AG08396 (cell line): ENCODE results near the gene TMEM98.
"Not testable (repeated sequence)": the region's sequence is repeated elsewhere in the genome, so short reads cannot be mapped to it uniquely, and the experiment has no call there.

ENCODE experiments used
- DNase-seq: peaks from one replicate; pipeline ENCODE4 v3.0.0; 2012; ENCODE audit warnings: low spot score, mixed read lengths

Gene TMEM98

DNA sequence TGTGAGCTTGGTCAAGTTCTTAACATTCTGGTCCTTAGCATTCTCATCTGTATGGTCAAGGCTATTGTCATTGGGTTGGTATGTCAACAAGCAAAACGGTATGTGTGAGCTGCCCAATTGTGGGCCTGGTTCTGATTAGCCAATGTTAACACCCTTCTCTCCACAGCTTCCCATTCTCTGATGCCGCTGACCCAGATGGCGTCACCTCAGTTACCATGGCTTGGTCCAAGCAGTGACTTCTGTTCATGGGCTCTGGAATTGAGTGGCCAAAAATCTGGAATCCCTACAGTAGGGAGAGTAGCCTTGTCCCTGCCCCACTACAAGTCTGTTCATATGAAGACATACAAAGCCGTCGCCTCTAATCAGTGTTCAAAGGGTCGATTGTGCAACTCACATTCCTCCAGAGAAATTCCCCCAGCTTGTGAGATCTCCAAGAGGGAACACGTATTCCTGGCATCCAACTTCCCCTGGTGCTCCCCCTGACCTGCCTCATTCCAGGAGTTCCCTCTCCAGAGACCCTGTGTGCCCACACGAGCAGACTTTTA lies 15.8 kb downstream of the TMEM98 start:
- peak; percentile 63 for DNase-seq

DNA sequence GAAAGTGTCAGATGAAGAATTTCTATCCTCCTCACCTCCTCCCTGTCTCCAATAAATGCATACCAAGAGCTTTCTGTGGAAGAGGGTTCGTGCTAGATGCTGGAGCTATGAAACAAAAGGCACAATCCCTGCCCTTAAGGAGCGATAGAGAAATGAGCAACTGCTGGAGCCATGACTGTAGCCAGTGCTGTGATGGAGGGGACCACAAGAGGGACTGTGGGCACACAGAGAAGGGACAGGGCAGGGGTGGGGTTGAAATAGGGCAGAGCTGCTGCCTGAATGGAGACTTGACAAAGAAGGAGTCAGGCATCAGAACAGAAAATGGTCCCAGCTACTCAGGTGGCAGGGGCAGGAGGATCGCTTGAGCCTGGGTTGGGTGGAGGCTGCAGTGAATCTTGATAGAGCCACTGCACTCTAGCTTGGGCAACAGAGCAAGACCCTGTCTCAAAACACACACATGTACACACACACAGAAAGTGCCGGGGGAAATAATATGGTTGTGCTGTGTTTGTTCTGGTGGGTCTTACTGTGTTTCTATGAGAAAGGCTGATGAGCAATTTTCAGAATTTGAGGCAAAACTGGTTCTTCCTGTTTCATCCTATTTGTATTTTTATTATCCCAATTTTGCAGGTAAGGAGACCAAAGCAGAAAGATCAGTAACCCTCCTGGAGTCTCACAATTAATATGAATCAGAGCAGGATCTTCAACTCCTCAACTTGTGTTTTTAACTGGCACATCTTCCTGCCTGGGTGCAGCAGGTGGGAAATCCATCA lies 16.5 kb downstream of the TMEM98 start:
- DNase-seq, result no peak

DNA sequence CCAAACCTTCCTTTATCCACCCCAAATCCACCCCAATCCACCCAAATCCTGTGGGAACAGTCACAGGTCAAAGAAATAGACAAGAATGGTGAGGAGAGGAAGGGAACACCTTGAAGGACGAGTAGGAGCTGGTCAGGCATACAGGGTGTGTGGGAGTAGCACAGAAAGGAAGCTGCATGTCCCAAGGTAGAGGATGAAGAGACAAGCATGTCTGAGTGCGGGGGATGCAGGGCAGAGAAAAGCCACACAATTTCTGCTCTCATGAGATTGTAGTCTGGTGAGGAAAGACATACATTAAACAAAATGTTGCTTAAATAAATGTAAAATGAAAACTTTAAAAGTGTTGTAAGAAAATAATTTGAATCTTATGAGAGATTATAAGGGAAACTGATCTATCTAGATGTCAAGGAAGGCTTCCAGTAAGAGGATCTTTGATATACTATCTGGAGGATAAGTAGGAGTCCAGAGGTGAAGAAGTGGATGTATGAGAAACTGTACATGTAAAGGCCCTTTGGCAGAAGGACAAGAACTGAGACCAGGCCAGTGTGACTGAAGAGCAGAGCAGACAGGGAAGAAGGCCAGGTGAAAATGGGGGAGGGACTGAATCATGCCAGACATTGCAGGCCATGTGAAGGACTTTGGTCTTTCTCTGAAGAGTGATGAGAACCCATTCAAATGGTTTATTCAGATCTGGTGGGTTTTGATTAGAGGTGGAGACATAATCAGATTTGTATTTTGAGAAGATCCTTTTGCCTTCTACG lies 18.6 kb downstream of the TMEM98 start:
- no peak for DNase-seq

DNA sequence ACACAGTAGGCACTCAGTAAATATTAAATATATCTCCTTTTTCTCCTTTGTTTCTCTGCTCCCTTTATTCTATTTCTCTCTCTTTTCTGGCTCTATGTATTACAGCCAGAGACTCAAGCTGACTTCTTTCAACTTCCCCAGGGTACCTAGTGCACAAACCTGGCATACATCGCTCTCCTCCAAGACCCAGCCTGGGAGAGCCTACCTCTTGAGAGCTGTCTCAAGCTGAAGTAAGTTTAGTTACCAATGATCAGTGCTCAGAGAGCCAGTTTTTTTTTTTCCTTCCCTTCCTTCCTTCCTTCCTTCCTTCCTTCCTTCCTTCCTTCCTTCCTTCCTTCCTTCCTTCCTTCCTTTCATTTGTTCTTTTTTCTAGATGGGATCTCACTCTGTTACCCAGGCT lies 19.8 kb downstream of the TMEM98 start:
- no peak for DNase-seq

DNA sequence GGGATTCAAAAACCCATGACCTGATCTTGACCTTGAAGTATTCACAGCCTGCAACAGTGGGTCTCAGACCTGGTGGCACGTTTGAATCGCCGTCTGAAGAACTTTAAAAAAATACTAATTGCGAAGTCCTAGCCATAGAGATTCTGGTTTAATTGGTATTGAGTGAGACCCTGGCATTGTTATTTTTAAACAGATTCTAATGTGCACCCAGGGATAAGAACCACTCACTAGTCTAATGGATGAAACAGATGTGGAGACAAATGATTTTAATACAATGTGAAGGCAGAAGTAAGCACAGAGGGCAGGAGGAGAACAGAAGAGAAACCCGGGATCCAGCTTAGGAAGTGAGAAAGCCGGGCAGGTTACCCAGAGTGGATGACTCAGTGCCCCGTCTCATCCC lies 21.2 kb downstream of the TMEM98 start:
- DNase-seq, result no peak

- DNase-seq, result not testable (repeated sequence)
Observed at GRCh38 chr17:32952491-32952890, 24.5 kb downstream of the TMEM98 start.

GRCh38 chr17:32953045-32953444 lies 25.1 kb downstream of the TMEM98 start:
- no peak for DNase-seq

- no peak for DNase-seq
Observed at GRCh38 chr17:32953857-32954256, 25.9 kb downstream of the TMEM98 start.

DNA sequence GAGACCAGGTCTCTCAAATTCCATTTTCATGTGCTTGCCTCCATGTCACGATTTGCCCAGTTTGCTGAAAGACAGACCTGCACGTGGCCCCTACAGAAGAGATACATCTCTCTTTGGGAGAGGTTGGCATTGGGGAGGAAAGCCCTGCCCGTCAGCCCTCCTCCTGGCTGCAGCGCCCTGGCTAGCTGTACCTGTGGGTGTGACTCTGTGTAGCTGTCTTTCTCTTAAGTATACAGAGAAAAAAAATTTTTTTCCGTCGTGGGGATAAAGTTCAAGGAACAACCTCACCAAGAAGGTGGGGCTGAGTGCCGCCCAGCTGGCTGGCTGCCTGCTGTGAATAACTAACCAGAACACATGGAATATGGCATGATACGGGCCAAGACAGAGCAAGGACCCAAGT lies 26.5 kb downstream of the TMEM98 start:
- no peak for DNase-seq

GRCh38 chr17:32955155-32955554 lies 27.2 kb downstream of the TMEM98 start:
- DNase-seq, result no peak

- DNase-seq, result no peak
Observed at GRCh38 chr17:32956240-32956970, 28.5 kb downstream of the TMEM98 start.

DNA sequence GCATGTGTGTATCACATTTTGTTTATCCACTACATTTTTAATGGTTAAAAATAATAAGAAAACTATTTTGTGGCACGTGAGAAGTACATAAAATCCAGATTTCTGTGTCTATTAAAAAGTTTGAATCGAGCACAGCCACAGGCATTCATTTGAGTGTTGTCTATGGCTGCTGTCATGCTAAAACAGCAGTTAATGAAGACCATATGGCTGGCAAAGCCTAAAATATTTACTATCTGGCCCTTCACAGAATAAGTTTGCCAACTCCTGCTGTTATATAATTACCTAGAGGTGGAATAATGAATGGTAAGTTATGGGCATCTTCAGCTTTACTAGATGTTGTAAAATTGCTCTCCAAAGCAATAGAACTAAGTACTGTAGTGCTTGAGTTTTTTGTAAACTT lies 30.5 kb downstream of the TMEM98 start:
- DNase-seq, result no peak

DNA sequence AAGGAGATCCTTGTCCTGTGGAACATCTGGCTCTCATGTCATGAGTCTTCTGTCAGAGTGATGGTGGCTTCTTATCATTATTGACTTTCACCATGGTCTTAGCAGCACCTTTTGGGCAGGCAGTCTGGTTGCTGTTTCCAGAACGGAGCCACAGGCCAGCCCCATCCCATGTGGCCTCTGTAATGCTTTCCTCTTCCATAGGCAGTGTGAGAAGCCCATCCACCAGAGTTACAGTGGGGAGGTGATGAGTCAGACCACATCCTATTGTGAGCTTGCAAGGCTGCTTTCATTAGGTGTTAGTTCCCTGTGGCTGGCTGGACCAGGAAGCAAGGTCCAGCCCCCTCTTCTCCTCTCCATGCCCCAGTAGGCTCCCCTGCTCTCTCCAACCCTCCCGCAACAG lies 32.9 kb downstream of the TMEM98 start:
- no peak for DNase-seq

DNA sequence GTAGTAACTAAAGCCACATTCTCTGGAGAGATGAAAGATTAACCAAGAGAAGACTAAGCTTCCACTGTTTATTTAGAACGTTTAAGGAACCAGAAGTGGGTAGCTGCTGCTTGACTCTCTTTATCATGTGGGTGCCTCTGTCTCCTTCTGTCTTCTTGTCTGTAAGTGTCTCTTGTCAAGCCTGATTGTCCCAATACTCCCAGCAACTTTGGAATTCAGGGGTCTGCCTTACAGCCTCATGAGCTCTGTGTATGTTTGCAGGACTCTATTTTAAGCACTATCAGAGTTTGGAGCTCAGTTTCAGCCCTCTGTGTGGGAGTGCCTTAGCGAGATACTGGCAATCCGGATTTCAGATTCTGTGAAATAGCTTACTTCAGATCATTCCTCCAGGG lies 34.4 kb downstream of the TMEM98 start:
- DNase-seq, result no peak

DNA sequence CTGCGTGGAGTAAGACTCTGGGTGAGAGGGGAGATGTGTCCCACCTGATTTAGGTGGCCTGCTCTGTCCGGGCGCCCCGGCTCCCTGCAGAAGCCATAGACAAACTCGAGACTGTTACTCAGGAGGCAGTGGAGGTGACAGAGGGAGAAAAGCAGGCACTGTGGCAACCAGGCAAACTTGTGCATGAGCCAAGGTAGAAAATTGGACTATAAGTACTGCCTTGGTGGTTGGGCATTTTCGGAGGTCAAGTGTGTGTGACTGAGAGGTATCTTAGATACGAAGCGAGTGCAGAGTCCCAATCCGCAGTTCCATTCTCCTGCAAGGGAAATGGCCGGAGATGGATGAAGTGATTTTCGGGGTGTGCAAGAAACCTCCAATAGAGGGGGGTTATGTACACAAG lies 36.6 kb downstream of the TMEM98 start:
- DNase-seq, result no peak

GRCh38 chr17:32969231-32969630 lies 41.3 kb downstream of the TMEM98 start:
- DNase-seq, result not testable (repeated sequence)

GRCh38 chr17:32970281-32970680 lies 42.3 kb downstream of the TMEM98 start:
- no peak for DNase-seq

DNA sequence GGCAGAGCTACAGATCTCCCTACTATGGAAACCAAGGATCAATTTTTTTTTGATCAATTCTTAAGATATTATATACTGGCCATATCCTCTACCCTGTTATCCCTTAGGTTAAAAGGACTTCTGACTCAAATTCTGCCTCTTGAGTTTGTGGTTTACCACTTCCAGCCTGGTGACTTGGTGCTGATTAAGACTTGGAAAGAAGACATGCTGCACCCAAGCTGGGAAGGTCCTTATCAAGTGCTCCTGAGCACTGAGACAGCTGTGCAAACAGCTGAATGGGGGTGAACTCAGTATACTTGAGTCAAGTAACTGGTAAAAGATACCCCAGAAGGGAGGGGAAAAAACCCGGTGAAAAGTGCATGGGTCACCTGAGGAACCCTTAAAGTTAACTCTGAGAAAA lies 43.2 kb downstream of the TMEM98 start:
- no peak for DNase-seq

DNA sequence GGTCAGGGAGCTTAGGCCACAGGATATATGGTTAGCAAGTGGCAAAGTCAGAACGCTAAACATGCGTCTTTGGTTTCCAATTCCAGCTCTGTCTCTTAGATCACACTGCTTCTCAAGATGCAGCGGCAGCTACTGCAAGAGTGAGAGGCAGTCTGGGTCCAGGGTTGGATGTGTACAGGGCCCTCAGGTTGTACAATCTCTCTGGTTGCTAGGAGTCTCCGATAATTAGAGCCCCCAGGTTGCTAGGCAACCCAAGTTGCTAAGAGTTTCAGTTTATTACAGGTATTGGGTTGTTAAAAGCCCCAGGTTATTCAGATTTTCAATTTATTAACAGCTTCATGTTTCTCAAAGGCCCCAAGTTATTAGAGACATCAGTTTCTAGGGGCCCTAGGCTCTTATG lies 48.2 kb downstream of the TMEM98 start:
- DNase-seq, result no peak

- no peak for DNase-seq
Observed at GRCh38 chr17:32976605-32977004, 48.7 kb downstream of the TMEM98 start.

DNA sequence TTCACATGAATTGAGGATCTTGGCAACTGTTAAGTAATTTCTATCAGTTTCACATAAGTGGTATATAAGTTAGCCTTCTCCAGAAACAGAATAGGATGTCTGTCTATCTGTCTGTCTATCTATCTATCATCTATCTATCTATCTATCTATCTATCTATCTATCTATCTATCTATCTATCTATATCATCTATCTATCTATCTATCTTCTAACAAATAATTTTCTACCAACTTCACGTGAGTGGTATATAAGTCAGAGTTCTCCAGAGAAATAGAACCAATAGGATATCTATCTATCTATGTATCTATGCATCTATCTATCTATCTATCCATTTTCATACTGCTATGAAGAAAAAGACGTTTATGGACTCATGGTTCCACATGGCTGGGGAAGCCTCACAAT lies 52.3 kb downstream of the TMEM98 start:
- no peak for DNase-seq

- DNase-seq, result not testable (repeated sequence)
Observed at GRCh38 chr17:32981611-32982010, 53.7 kb downstream of the TMEM98 start.
